Left renal pelvis (tissue), 4 donors: ENCODE measurements around the gene IRF7. TPM values are rescaled to one million over a fixed set of nuclear protein-coding genes. Genes with fewer than 3 reads are reported as not detected.
"Not testable (repeated sequence)": the region's sequence is repeated elsewhere in the genome, so short reads cannot be mapped to it uniquely, and the experiment has no call there.

Source experiments
- DNase-seq, 4 donors: peaks; one replicate each; pipeline ENCODE4 v3.0.0-alpha.2; 2013; ENCODE audit warnings: low read depth in 4 of 4, low spot score in 3 of 4
- polyA plus RNA-seq, 4 donors: library from polyadenylated mRNA; unstranded; fragments of 120-200 nt; gene quantifications; one replicate each; pipeline ENCODE4 v1.2.1, GENCODE V29; 2013; ENCODE audit not compliant: insufficient read length in 4 of 4

The IRF7 gene
- polyA plus RNA-seq, 4 donors: 4.6 to 14.7 (median 8.5) TPM

DNA sequence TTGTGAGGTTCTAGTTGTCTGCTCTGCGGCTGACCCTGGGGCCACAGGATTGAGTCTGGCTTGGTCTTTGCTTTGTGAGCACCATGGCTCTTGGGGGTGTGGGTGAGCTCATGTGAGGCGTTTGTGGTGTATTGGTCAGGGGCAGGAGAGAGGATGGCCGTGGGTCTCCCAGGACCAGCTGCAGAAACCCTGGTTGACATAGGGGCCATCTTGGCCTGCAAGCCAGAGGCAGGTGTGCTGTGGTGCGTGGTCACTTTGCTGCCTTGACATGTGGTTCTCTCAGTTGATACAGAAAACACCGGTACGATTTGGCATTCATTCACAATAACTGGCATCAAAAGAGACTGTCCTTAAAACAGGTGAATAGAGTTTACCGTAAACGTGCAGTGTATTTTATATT lies 28.2 kb downstream of the IRF7 start:
- no peak for DNase-seq

GRCh38 chr11:586376-587316 lies 29.1 kb downstream of the IRF7 start:
- DNase-seq: no peak

DNA sequence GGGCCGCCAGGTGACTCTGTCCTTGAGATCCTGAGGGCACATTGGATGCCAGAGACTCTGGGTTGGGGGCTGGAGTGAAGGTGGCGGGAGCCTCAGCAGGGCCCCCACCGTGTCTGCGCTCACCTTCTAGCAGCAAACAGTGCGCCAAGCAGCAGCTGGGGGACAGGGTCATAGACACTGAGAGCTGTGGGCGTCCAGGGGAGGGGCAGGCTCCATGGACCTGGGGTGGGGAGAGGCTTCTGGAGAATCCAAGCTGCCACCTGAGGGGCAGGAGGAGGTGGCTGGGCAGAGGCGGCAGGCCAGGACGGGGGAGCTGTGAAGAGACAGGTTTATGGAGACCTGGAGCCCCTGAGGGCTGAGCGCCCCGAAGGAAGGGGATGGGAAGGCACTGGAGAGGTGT lies 31.5 kb downstream of the IRF7 start:
- no peak for DNase-seq

DNA sequence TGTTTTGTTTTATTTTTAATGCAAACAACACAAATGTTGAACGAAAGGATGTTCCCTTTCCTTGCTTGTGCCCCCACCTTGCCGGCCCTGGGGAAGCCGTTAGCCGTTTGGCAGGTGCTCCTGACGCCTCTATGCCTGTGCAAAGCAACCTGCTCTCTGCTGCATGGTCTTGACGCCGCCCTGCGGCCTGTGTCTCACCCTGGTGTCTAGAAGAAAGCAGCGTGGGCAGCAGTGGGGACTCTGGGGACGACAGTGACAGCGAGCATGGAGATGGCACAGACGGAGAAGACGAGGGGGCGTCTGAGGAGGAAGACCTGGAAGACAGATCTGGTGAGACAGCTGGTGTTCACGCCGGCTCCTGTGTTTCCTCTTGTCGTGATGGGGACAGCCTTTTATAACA lies 34.0 kb downstream of the IRF7 start:
- no peak for DNase-seq

GRCh38 chr11:581342-581741 lies 34.4 kb downstream of the IRF7 start:
- no peak for DNase-seq

DNA sequence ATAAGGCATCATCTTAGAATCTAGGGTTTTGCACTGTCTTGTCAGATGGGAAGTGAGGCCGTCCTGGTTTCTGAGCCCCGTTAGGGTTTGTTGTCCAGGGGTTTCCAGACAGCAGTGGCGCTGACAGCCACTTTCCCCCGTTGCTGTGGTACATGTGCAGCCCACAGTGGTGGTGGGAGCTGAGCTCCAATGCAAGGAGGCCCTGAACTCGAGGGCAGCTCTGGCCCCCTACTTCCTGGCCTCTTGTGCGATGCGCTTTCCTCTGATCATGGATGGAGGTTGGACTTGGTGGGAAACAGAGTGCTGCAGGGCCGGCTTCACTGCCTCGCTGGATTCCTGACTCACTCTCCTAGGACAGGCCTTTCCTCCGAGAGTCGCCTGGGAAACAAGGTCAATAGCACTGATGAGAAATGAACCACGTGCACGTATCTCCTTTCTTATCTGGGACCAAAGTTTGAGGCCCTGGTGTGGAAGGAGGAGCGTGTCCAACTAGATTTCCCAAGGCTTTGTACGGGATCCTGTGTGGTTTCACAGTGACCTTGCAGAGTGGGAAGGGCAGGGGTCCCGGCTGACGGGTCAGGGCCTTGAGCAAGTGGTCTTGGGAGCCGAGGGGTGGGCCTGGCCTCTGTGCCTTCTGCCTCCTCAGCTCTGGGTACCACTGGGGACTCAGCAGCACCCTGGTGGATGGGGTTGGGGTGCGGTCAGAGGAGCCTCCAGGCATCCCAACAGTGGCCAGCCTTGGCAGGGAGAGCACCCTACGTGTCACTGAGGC lies 35.7 kb downstream of the IRF7 start:
- DNase-seq: no peak

- DNase-seq: no peak
Measured at GRCh38 chr11:578276-579035, 37.3 kb downstream of the IRF7 start.

DNA sequence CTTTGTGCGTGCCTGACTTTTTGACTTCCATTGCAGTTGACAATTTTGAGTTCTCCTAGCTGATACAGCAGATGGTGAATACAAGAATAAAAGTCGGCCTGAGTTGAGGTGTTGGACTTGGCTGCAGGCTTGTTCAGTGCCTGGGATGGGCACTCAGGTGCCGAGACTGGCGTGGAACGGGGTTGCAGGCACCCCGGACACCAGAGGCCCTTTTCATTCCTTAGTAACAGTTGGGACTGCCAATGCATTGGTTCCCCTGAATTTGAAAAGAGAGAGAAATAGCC lies 38.2 kb downstream of the IRF7 start:
- no peak for DNase-seq

DNA sequence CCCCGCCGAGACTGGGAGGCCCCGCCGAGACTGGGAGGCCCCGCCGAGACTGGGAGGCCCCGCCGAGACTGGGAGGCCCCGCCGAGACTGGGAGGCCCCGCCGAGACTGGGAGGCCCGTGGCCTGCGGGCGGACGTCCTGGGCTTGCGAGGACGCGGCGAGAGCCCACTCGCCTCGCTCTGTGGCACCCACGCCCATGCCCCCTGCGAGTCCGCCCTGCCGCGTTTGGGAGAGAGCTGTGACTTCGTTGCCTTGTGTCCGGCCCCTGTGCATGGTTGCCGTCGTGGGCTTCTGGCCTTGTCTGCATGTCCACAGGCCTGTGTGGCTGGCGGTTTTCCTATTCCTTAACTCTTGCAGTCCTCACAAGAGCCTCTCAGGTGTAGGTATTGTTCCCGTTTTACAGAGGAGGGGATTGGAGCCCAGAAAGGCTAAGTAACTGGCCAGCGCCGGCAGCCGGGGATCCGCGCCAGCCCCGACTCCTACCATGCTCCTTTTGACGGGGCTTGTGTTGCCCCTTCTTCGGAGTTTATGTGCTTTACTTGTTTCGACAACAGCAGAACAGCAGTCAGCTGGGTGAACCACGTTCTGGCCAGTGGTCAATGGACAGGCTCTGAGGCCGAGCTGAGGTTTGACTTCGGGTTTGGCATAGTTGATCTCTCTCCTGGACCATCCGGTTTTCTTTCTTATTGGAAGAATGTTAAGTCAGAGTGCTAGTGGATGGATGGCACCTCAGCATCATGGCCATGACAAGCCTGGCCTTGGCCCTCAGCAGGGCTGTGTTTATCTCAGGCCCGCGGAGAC lies 38.7 kb downstream of the IRF7 start:
- DNase-seq: no peak

- peak; percentile 83 to 88 (median 86) for DNase-seq
Measured at GRCh38 chr11:575996-576768, 39.6 kb downstream of the IRF7 start, which contains the start of gene PHRF1. TSS of gene PHRF1 (plus strand) at chr11:576470. CDS start at chr11:581513, 5,043 bp downstream.

DNA sequence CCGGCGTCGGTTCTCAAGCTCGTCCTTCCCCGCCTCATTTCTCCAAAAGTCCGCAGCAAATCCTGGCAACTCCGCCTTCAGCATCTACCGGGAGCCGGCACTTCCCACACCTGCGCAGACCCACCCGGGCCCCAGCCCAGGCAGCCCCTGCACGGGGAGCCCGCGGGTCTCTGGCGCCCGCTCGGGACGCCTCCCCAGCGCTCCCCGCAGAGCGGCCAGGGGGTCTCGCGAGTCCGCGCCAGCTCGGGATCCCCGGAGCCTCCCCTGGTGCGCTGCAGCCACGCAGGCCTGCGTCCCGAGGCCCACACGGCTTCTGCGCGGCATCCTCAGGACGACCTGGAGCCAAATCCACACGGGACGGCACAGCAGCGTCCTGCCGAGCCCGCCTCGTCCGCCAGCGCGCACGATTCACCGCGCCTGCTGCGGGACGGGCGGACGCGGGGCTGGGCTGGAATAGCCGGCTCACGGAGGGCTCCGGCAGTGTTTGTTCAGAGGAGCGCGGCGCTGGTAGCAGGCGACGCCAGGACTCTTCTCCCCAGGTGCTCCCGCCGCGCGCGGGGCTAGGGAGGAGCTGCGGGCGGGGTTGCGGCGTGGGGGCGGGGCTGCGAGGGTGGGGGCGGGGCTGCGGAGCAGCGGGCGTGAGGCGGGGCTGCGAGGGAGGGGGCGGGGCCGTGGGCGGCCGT lies 40.3 kb downstream of the IRF7 start:
- DNase-seq: peak in 1 of 4 donors; percentile 56

DNA sequence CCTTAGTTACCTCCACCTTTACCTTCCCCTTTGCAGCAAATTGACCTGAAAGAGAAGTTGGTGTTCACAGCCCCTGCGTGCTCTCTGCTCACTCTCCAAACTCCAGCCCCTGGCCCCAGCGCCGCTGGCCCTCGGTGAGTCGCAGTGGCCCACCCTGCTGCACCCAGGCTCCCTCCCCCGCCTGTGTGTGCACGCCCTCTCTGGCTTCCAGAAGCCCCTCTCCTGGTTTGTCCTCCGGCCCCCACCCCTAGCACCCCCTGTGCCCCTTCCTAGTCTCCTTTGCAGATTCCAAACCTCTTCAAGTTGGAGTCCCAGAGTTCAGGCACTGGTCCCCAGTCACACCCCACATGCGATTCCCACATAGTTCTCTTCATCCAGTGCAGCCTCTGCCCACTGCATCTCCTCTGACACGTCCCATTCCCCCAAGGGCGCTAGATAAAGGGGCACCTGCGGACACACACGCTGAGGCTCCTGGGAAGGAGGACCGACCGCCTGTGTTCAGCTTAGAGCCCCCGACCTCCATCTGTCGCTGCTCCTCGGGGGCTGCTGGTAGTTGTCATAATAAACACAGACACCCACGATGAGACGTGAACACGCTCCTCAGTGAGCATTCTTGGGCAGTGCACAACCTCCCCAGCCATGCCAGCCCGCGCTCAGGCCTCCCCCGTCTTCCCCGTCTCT lies 41.0 kb downstream of the IRF7 start:
- no peak for DNase-seq

DNA sequence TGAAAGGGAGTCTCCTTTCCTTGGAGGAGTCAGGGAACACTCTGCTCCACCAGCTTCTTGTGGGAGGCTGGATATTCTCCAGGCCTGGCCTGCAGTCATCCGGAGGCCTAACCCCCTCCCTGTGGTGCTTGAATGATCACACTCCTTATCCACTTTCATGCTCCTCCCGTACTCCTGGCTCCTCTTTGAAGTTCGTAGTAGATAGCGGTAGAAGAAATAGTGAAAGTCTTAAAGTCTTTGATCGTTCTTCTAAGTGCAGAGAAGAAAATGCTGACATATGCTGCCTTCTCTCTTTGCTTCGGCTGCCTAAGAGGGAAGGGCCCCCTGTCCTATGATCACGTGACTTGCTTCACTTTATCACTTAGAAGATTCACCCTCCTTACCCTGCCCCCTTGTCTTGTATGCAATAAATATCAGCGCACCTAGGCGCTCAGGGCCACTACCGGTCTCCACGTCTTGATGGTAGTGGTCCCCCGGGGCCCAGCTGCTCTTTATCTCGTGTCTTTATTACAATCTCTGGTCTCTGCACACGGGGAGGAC lies 41.6 kb downstream of the IRF7 start:
- DNase-seq: not testable (repeated sequence)

DNA sequence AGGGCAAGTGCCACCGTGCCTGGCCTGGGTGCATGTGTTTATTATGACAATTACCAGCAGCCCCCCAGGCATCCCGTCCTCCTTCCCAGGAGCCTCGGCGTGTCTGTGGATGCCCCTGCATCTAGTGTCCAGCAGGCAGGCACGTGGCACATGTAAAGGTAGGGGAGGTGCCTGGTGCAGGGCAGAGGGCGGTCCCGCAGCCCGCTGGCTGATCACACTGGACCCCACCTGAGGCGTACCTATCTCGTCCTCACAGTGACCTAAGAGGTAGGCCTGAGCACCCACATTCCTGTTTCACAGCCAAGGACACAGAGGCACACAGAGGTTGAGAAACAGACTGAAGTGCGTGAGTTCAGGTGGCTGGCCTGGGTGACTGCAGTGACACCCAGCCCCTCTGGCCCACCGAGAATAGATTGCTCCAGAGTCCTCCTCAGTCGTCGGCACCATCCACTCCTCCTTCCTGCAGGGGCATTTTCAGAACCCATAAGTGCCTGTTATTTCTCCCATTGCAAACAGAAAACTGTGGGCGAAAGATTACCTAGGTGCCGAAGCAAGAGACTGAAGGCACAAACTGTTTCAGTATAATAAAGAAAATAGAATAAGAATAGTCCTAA lies 42.5 kb downstream of the IRF7 start:
- no peak for DNase-seq

GRCh38 chr11:571802-572185 lies 44.0 kb downstream of the IRF7 start:
- DNase-seq: no peak

DNA sequence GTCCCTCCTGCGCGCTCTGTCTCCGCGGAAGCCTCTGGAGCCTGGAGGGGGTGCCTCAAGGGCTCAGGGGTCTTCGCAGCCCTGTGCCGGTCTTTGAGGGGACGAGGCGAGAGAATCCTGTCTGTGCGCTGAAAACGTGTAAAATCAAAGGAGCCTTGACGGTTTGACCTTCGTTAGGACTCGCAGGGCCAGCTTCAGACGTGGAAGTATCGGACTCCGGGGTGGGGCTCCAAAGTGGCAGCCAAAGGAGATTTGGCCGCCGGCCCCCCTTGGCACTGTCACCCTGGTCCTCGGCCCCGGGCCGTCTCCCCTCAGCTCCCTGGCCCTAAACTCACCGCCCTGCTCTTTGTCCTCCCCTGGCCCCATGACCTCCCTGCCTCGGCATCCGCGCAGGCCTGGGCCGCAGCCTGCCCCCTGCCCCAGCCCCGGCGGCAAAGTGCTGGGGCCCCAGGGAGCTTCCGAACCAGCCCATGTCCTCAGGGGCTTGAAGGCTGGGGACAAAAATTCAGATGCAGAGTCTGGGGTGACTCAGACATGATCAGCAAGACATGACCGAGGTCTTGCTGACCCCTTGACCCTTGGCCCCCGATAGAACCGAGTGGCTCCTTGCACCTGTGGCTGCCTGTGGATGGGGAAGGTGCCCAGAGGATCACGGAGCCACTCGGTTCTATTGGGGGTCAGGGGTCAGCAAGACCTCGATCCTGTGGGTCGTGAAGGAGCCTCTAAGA lies 46.4 kb downstream of the IRF7 start:
- no peak for DNase-seq
